ENCODE measurements around the gene HCRTR1.
A peak's percentile ranks its signal among the peaks of the same experiment; 100 is the strongest.

The HCRTR1 gene

GRCh38 chr1:31617218-31617915 is at the start of gene HCRTR1:
HCRTR1 (plus strand) TSS chr1:31617689; CDS start chr1:31619193, 1,504 bp downstream.
- Histone ChIP-seq H2AFZ (ENCODE audit: low read length, unreplicated experiment) (peak within 1 kb of the TSS; percentile 42), H3K4me3 (ENCODE audit: low read depth, low read length) (peak within 1 kb of the TSS; percentile 77), H3K36me3 (ENCODE audit: insufficient read depth, low read length) (no peaks in the 10 kb centered on the region), H3K27me3 (ENCODE audit: insufficient read depth, low read length) (peaks cover 23% of the 10 kb centered on the region), H3K27ac (ENCODE audit: low read depth, low read length) (no peak within 1 kb of the TSS), H3K79me2 (ENCODE audit: control insufficient read depth, insufficient read depth, low read length, unreplicated experiment) (no peaks in the 10 kb centered on the region), H3K4me1 (ENCODE audit: control insufficient read depth, insufficient read depth, low read length, unreplicated experiment) (peaks cover 4% of the 10 kb centered on the region)

DNA sequence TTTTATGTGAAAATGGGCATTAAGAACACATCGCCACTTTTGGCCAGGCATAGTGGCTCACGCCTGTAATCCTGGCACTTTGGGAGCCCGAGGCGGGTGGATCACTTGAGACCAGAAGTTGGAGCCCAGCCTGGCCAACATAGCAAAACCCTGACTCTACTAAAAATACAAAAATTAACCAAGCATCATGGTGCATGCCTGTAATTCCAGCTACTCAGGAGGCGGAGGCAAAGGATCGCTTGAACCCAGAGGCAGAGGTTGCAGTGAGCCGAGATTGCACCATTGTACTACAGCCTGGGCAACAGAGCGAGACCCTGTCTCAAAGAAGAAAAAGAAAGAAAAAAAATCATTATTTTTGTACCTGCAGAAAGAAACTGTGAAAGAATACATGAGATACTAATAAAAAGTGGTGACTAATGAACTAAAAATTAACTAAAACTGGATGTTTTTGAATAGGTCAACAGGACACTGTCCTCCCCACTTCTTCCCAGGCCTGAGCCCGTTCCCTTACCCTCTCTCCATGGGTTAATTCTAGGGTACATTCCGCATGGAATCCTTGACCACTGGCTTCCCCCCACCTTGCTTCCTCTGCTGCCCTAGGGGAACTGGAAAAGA is 49.4 kb upstream of the HCRTR1 start:
- Histone ChIP-seq H3K36me3 (ENCODE audit: insufficient read depth, low read length) (no peaks in the 10 kb centered on the region), H3K27me3 (ENCODE audit: insufficient read depth, low read length) (no peaks in the 10 kb centered on the region), H3K4me3 (ENCODE audit: low read depth, low read length) (no peak overlapping the region), H3K27ac (ENCODE audit: low read depth, low read length) (no peak overlapping the region), H2AFZ (ENCODE audit: low read length, unreplicated experiment) (no peak overlapping the region), H3K79me2 (ENCODE audit: control insufficient read depth, insufficient read depth, low read length, unreplicated experiment) (no peaks in the 10 kb centered on the region), H3K4me1 (ENCODE audit: control insufficient read depth, insufficient read depth, low read length, unreplicated experiment) (peaks cover 40% of the 10 kb centered on the region)

DNA sequence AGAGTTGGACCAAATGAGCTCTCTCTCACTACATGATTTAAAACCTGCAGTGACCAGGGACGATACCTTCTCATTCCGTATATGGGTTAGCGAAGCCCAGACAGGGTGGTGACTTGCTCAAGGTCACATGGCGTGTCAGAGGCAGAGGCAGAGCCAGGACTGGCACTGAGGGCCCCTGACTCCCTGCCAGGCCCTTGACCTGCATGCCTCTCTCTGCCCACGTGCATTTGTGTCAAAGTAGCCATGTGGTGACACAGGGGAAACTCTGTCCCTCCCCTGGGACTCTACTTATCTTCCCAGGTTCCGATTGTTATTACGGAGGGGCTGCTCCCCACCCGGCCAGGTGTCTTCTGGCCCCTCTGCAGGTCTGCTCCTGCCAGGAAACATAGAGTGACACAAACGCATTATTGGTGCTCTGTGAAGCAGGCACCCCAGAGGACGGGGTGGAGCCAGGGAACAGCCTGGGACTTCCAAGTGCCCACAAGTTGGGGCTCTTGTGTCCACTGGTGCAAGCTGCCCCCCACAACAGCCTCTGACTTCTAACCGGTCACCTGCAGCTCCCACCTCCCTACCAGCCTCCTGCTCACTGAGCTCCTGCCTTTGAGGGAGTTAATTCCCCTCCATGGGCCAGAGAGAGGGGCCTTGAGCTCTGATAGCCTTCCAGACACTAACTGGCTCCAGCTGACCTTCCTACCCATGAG is 48.4 kb upstream of the HCRTR1 start:
- Histone ChIP-seq H2AFZ (ENCODE audit: low read length, unreplicated experiment) (no peak overlapping the region), H3K27ac (ENCODE audit: low read depth, low read length) (no peak overlapping the region), H3K79me2 (ENCODE audit: control insufficient read depth, insufficient read depth, low read length, unreplicated experiment) (no peaks in the 10 kb centered on the region), H3K36me3 (ENCODE audit: insufficient read depth, low read length) (no peaks in the 10 kb centered on the region), H3K4me1 (ENCODE audit: control insufficient read depth, insufficient read depth, low read length, unreplicated experiment) (peaks cover 41% of the 10 kb centered on the region), H3K27me3 (ENCODE audit: insufficient read depth, low read length) (no peaks in the 10 kb centered on the region), H3K4me3 (ENCODE audit: low read depth, low read length) (no peak overlapping the region)

GRCh38 chr1:31569596-31570173 is 47.8 kb upstream of the HCRTR1 start:
- Histone ChIP-seq H3K4me1 (ENCODE audit: control insufficient read depth, insufficient read depth, low read length, unreplicated experiment) (peaks cover 42% of the 10 kb centered on the region), H3K79me2 (ENCODE audit: control insufficient read depth, insufficient read depth, low read length, unreplicated experiment) (no peaks in the 10 kb centered on the region), H3K27ac (ENCODE audit: low read depth, low read length) (no peak overlapping the region), H3K27me3 (ENCODE audit: insufficient read depth, low read length) (no peaks in the 10 kb centered on the region), H3K36me3 (ENCODE audit: insufficient read depth, low read length) (no peaks in the 10 kb centered on the region), H2AFZ (ENCODE audit: low read length, unreplicated experiment) (no peak overlapping the region), H3K4me3 (ENCODE audit: low read depth, low read length) (no peak overlapping the region)

- no peak overlapping the region for H2AFZ ChIP-seq (ENCODE audit: low read length, unreplicated experiment)
- H3K36me3 ChIP-seq (ENCODE audit: insufficient read depth, low read length): no peaks in the 10 kb centered on the region
- no peaks in the 10 kb centered on the region for H3K27me3 ChIP-seq (ENCODE audit: insufficient read depth, low read length)
- no peak overlapping the region for H3K4me3 ChIP-seq (ENCODE audit: low read depth, low read length)
- H3K79me2 ChIP-seq (ENCODE audit: control insufficient read depth, insufficient read depth, low read length, unreplicated experiment): no peaks in the 10 kb centered on the region
- H3K27ac ChIP-seq (ENCODE audit: low read depth, low read length): no peak overlapping the region
- H3K4me1 ChIP-seq (ENCODE audit: control insufficient read depth, insufficient read depth, low read length, unreplicated experiment): peaks cover 48% of the 10 kb centered on the region
These were observed 47.3 kb upstream of the HCRTR1 start for GRCh38 chr1:31570228-31570627.

DNA sequence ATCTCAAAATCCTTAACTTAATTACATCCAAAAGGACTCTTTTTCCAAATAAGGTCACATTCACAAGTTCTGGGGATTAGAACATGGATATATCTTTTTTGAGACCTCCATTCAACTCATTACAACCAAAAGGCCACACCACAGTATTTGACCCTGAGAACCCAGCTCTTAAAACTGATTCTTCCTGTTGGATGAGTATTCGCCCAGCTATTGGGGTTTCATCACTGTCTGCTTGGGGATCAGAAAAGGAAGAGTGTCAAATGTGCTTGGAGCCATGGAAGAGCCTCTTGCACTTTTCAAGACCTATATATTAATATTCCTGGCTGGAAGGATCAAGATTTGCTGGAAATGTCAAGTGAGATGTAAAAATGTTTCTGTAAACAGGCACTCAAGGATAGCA is 46.6 kb upstream of the HCRTR1 start:
- Histone ChIP-seq H3K27ac (ENCODE audit: low read depth, low read length) (no peak overlapping the region), H3K79me2 (ENCODE audit: control insufficient read depth, insufficient read depth, low read length, unreplicated experiment) (no peaks in the 10 kb centered on the region), H2AFZ (ENCODE audit: low read length, unreplicated experiment) (no peak overlapping the region), H3K4me3 (ENCODE audit: low read depth, low read length) (no peak overlapping the region), H3K4me1 (ENCODE audit: control insufficient read depth, insufficient read depth, low read length, unreplicated experiment) (peaks cover 54% of the 10 kb centered on the region), H3K36me3 (ENCODE audit: insufficient read depth, low read length) (no peaks in the 10 kb centered on the region), H3K27me3 (ENCODE audit: insufficient read depth, low read length) (no peaks in the 10 kb centered on the region)

- Histone ChIP-seq H3K27ac (ENCODE audit: low read depth, low read length) (no peak overlapping the region), H3K36me3 (ENCODE audit: insufficient read depth, low read length) (no peaks in the 10 kb centered on the region), H3K27me3 (ENCODE audit: insufficient read depth, low read length) (no peaks in the 10 kb centered on the region), H3K4me3 (ENCODE audit: low read depth, low read length) (no peak overlapping the region), H3K79me2 (ENCODE audit: control insufficient read depth, insufficient read depth, low read length, unreplicated experiment) (no peaks in the 10 kb centered on the region), H3K4me1 (ENCODE audit: control insufficient read depth, insufficient read depth, low read length, unreplicated experiment) (peaks cover 57% of the 10 kb centered on the region), H2AFZ (ENCODE audit: low read length, unreplicated experiment) (no peak overlapping the region)
These were observed 45.9 kb upstream of the HCRTR1 start for GRCh38 chr1:31571340-31572295.

DNA sequence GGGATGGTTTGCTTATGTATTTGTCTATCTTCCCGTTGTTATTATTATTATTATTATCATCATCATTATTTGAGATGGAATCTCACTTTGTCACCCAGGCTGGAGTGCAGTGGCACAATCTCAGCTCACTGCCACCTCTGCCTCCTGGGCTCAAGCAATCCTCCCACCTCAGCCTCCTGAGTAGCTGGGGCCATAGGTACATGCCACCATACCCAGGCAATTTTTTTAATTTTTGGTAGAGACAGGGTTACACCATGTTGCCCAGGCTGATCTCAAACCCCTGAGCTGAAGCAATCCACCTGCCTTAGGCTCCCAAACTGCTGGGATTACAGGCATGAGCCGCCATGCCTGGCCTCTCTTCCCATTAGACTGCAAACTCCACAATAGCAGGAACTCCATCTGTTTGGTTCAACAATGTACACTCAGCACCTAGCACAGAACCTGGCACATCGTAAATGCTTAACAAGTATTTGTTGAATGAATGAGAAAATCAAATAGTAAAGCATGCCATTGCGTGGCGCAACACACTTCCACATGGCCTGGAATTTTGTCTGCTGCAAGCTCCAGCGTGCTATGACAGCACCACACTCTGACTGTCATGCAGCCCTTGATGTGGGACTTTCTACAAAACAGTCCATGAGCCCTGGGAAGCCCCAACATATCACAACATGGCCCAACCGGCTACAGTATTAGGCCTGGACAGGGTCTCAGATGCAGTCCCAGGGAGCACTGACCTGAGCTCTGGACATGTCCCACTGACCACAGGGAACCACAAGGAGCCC is 45.0 kb upstream of the HCRTR1 start:
- no peak overlapping the region for H3K4me3 ChIP-seq (ENCODE audit: low read depth, low read length)
- H3K27me3 ChIP-seq (ENCODE audit: insufficient read depth, low read length): no peaks in the 10 kb centered on the region
- H3K36me3 ChIP-seq (ENCODE audit: insufficient read depth, low read length): no peaks in the 10 kb centered on the region
- peaks cover 57% of the 10 kb centered on the region for H3K4me1 ChIP-seq (ENCODE audit: control insufficient read depth, insufficient read depth, low read length, unreplicated experiment)
- no peak overlapping the region for H2AFZ ChIP-seq (ENCODE audit: low read length, unreplicated experiment)
- H3K79me2 ChIP-seq (ENCODE audit: control insufficient read depth, insufficient read depth, low read length, unreplicated experiment): peaks cover under 1% of the 10 kb centered on the region
- H3K27ac ChIP-seq (ENCODE audit: low read depth, low read length): peak overlapping the region; percentile 15; the same call in 1 of the 2 replicates

GRCh38 chr1:31573261-31573660 is 44.2 kb upstream of the HCRTR1 start:
- Histone ChIP-seq H3K27me3 (ENCODE audit: insufficient read depth, low read length) (no peaks in the 10 kb centered on the region), H3K36me3 (ENCODE audit: insufficient read depth, low read length) (no peaks in the 10 kb centered on the region), H3K4me3 (ENCODE audit: low read depth, low read length) (no peak overlapping the region), H2AFZ (ENCODE audit: low read length, unreplicated experiment) (no peak overlapping the region), H3K4me1 (ENCODE audit: control insufficient read depth, insufficient read depth, low read length, unreplicated experiment) (peaks cover 51% of the 10 kb centered on the region), H3K27ac (ENCODE audit: low read depth, low read length) (peak overlapping the region; percentile 15), H3K79me2 (ENCODE audit: control insufficient read depth, insufficient read depth, low read length, unreplicated experiment) (peaks cover 3% of the 10 kb centered on the region)

All from ACC112 (cell line).